Kidney glomerular epithelial cell (primary cell): Measurements from ENCODE around the gene NHLRC3.
A peak's percentile ranks its signal among the peaks of the same experiment; 100 is the strongest.
"Not testable (repeated sequence)": the region's sequence is repeated elsewhere in the genome, so short reads cannot be mapped to it uniquely, and the experiment has no call there.

Experiments
- DNase-seq: peaks from one replicate; lab custom pipeline; 2025; lab: John Stamatoyannopoulos, UW

NHLRC3 gene

DNA sequence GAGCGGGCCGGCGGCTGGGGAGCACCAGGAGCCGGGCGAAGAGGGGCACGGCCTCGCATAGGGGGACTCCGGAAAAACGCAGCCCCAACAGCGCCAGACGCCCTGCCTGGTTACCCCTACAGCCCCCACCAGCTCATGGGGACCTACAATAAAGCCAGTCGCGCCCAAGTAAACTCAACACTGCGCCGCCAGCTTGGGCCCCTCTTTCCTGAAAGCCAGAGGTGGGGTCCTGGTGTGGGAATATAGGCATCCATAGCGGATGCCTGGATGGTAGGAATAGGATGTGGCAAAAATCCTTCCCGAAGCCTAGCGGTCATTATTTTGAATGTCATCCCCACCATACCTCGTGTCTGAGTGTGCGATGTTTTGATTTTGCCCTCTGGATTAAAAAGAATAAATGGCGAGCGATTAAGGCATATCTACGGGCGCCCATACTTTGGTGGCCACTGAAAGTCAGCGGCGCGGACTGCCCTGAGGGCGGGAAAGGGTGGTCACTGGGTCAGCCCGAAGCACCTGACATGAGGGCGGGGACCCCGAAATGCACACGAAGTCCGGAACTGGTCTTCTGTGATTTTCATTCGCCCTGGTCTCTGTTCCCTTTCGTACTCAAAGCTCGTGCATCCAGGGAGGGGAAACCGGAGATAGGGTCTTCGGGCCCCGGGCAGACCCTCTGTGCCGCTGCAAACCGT, at the start of gene NHLRC3, which contains the start of gene PROSER1:
TSS of gene NHLRC3 (plus strand) at position 577 of the 689 bp plus-strand sequence. CDS start 184 bp downstream, outside the sequence.
TSS of gene PROSER1 (minus strand) at position 210 of the 689 bp plus-strand sequence. CDS start 847 bp downstream, outside the sequence.
- DNase-seq: peak; percentile 92

- DNase-seq: no peak
Measured at GRCh38 chr13:38990693-38991092, 47.6 kb upstream of the NHLRC3 start, which contains the start of gene STOML3. TSS of gene STOML3 (minus strand) at chr13:38990831. CDS start at chr13:38990721, 110 bp downstream.

DNA sequence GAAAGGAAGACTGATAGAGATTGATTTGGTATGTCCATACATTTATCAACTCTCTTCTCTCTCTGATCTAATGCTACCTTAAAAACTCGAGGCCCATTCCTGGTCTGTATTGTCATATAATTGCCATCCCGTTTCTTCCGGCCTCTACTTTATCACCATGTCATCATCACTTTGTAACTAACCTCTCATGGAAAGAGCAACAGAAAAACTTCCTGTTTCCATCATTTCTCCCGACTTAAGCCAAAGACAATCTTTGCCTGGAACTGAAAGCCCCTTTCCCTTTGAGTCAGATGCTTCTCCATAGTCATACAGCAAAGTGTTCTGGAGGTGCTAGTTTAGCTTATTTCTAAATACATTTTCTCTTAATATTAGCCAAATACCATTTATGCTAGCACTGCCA, 44.9 kb upstream of the NHLRC3 start:
- DNase-seq: no peak

GRCh38 chr13:38998739-38999138, 39.5 kb upstream of the NHLRC3 start:
- no peak for DNase-seq

DNA sequence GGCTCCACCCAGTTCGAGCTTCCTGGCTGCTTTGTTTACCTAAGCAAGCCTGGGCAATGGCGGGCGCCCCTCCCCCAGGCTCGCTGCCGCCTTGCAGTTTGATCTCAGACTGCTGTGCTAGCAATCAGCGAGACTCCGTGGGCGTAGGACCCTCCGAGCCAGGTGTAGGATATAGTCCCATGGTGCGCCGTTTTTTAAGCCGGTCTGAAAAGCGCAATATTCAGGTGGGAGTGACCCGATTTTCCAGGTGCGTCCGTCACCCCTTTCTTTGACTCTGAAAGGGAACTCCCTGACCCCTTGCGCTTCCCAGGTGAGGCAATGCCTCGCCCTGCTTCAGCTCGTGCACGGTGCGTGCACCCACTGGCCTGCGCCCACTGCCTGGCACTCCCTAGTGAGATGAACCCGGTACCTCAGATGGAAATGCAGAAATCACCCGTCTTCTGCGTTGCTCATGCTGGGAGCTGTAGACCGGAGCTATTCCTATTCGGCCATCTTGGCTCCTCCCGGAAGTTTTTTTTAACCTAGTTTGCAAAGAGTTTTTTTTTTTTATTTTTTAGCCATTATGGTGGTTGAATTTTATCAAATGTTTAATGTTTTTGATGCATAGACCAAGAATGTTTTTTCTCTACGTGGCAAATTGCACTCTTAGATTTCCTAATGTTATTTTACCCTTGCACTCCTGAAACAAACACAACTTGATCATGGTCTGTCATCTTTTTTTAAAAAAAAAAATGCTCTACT, 31.7 kb upstream of the NHLRC3 start:
- not testable (repeated sequence) for DNase-seq

GRCh38 chr13:39012608-39013007, 25.6 kb upstream of the NHLRC3 start:
- no peak for DNase-seq

GRCh38 chr13:39013462-39013861, 24.8 kb upstream of the NHLRC3 start:
- no peak for DNase-seq

DNA sequence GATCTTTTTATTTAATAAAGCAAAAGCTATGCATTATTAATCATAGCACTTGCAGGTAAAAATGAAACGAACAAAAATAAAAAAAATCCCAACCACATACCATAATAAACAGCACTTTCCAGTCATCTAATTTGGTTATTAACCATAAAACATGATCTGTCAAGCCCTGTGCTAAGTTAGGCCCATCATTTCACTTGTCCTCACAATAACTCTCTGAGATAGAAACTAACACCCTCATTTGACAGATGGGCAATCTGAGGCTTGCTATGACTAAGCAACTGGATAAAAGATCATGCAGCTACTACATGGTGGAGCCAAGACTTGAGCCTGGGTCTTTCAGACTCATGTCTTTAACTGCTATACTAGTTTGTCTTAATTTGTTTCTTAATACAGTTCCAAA, 22.2 kb upstream of the NHLRC3 start:
- DNase-seq: no peak

DNA sequence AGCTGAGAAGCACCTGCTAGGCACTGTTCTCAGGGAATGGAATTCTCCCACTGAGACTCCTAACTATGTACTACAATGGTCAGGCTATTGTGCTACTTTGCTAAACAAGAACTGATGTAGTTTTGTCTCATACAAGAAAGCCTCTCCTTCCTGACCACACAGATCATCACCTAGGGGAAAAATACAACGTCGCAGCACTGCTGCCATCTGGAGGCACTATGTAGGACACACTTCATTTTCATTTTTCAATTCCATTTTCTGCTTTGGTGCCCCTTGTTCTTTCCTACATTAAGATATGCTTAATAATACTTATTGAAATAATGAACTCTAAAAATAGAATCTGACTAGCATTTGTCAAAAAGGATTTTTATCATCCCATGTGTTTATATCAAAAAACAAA, 21.5 kb upstream of the NHLRC3 start:
- peak; percentile 25 for DNase-seq

DNA sequence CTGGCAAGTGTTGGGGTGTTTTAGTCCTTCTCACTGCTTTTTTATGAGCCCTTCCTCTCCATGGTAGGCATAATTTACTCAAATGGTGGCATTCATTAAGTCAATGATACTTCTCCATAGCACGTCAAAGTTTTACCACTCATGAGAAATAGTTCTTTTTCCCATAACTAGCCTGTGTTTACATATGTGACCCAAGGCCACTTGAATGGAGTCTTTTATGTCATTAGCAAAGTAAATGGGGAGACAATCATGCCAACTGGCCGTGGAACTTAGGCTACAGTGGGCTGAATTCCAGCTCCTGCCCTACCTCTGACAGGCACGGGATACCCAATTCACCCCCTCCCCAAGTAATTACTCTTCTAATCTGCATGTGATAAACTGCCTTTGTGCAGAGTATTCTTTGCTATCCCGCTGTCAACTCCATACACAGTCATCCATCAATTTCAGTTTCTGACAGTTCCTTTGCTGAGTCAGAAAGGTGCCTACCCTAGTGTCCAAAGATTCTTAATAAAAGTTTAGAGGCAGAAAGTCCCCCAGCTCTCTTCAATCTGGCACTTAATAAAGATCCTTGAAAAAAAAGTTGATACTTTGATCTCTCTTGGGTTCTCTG, 17.3 kb upstream of the NHLRC3 start:
- no peak for DNase-seq

DNA sequence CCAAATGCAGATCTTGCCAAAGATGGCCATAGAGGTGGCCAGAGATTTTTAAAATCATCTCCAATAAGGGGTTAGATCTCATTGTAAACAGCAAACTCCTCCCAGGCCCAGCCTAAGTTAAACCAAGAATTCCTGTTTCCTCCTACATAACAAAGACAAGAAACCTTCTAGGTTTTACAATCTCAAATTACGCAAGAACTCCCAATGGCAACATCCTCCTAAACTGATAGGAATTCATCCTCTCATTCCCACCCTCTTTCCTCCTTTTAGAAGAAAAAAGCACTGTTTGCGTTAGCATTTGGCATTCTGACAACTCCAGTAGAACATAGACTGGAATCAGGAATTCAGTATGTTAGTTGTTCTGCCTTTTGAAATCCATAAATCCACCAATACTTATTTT, 14.9 kb upstream of the NHLRC3 start:
- no peak for DNase-seq

DNA sequence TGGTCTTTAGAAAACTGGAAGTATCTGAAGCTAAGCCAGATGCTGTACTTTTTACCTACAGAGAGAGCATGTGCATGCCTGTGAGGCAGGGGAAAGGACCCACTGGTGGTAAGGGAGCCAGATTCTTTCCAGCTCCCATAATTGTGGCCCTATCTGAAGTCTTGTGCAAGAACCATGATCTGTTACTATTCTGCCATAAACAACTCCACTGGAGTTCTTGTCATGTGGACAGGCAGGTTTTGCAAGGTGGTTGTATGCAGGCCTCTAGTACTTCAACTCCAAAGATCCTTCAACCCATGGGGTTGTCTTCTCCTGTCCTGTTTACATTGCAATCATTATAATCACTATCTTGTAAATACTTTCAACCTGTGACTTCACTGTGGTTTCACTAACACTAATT, 14.5 kb upstream of the NHLRC3 start:
- no peak for DNase-seq

- DNase-seq: no peak
Measured at GRCh38 chr13:39025433-39025839, 12.8 kb upstream of the NHLRC3 start.

GRCh38 chr13:39032150-39032549, 6.1 kb upstream of the NHLRC3 start:
- no peak for DNase-seq

DNA sequence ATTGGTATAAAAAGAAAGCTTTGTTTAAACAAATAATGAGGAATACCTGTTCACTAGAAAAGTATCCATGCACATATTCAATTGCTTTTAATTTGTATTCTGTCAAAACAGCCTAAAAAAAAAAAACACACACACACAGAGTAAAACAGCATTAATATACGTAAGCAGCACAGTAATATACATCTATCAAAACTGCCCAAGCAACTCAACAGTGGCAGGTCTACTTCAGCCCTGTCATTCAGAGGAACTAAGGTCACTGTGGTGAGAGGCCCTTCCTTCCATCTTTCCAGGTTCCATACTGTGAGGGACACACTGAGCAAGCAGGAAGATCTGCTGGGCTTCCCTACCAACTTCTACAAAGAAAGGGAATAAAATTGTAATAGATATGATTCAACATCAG, 4.2 kb upstream of the NHLRC3 start:
- no peak for DNase-seq

GRCh38 chr13:39035204-39035603, 3.1 kb upstream of the NHLRC3 start:
- no peak for DNase-seq

- no peak for DNase-seq
Measured at GRCh38 chr13:39035799-39036198, 2.5 kb upstream of the NHLRC3 start.

DNA sequence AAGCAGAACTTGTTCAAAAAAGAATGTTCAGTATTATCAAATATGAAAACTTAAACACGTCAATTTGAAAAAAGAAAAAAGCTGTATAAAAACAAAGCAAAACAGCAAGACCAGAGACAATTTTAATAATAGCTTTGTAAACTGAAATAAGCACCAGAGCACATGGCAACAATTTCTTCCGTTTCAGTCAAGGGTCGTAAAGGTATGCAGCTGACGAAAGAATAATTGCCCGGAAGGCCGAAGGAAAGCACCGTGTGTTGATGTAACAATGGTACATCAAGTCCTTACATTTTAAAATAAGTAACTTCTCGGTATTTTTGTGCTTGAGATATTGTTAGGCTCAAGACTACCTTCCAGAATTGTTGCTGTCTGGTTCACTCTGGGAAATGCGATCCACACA, 2.0 kb upstream of the NHLRC3 start:
- peak; percentile 25 for DNase-seq

DNA sequence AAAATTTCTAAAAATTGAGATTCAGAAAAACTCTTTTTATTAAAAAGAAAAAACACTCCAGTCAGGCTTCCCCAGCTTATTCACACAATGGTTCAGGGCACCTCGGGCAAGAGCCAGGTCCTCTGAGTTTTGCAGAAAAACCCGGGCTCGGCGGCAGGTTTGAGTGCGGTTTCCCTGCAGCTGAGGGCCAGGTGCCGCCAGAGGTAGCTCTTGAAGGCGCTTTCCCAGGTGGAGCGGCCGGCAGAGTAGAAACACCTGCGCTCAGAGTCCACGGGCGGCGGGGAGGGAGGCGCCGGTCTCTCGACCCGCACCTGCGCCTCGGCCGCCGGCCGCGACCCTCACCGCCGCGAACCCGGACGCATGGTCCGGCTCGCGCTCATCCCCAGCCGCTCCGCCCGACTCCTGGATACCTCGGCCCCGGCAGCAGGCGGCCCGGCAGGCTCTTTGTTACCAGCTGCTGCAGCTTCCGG, 811 bp upstream of the NHLRC3 start:
- DNase-seq: peak; percentile 24

DNA sequence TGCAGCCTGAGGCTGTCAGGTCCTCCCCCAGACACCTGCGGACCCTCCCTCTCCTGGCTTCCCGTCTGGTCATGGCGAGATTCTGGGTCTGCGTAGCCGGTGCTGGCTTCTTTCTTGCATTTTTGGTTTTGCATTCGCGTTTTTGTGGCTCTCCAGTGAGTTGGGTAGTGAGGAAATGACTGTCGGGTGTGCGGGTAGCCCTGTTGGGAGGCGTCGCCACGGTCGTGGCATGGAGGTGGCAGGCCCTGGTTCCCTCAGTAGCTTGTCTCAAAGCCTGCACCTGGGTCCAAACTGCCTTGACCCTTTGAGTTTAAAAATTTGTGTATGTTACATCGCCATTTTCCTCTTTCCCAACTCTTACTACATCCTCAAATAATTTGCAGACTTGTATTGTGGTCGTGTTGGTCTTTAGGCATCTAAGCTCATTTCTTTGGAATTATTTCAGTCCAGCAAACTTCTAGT, 344 bp downstream of the NHLRC3 start:
- DNase-seq: no peak

- DNase-seq: no peak
Measured at GRCh38 chr13:39039041-39039440, 785 bp downstream of the NHLRC3 start.

GRCh38 chr13:39040206-39040605, 1.9 kb downstream of the NHLRC3 start:
- no peak for DNase-seq

GRCh38 chr13:39044536-39044935, 6.3 kb downstream of the NHLRC3 start:
- no peak for DNase-seq
